M059J (cell line): ENCODE results near the gene LNX1. TPM values are rescaled to one million over a fixed set of nuclear protein-coding genes. Genes with fewer than 3 reads are reported as not detected.
"Not testable (repeated sequence)": the region's sequence is repeated elsewhere in the genome, so short reads cannot be mapped to it uniquely, and the experiment has no call there.

Source experiments
- DNase-seq: peaks from one replicate; pipeline ENCODE4 v3.0.0-alpha.2; 2012; ENCODE audit warnings: low read depth
- total RNA-seq: library from RNA; depleted of rRNA; stranded (reverse); fragments of >200 nt; shearing (Covaris generic); gene quantifications from 2 replicates; pipeline ENCODE4 v1.2.3, GENCODE V29; 2014

LNX1 gene
- total RNA-seq, 1 experiment from 2014 or later = 1.7 TPM

DNA sequence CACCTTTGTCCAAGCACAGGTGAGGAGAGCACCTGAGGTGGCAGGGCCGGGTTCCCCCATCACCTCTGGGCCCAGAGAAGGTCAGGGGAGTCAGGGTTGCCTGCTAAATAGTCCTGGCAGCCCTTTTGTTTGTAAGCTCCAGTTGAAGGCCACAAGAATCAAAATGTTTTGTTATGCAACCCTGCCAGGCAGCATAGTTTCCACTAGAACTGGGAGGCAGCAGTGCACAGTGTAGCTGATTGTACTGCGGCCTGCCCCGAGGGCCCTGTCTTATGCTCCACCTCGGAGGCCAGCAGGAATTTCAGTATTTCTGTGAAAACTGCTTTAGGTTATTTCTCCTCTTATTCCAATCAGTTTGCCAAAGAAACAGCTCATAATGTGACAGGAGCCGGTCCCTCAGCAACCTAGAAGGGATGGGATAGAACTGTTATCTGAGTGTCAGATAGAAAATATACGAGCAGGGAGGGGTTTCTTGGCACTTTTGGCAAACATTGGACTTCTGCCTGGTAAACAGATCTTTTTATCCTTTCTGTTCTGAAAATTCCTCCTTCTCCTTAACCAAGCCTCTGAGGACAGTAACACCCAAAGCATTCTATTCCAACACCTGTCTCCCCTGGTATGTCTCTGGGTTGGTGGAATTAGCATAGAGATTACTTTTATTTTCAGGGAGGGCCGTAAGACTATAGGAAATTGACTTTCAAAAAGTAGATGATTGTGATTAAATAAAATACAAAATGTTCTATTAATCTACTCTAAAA is 93.6 kb downstream of the LNX1 start:
- DNase-seq = peak; percentile 31

DNA sequence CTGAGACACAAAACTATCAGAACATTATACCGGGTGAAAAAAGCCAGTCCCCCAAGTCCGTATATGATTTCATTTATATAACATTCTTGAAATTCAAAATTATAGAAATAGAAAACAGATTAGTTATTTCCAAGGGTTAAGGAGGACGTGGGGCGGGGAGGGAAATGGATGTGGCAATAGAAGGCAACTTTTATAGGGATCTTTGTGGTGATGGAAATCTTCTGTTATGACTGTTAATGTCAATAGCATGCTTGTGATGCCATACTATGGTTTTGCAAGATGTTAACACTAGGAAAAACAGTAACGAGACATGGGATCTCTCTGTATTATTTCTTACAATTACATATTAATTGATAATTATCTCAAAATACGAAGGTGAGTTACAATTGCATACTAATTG is 96.4 kb downstream of the LNX1 start:
- DNase-seq = no peak

DNA sequence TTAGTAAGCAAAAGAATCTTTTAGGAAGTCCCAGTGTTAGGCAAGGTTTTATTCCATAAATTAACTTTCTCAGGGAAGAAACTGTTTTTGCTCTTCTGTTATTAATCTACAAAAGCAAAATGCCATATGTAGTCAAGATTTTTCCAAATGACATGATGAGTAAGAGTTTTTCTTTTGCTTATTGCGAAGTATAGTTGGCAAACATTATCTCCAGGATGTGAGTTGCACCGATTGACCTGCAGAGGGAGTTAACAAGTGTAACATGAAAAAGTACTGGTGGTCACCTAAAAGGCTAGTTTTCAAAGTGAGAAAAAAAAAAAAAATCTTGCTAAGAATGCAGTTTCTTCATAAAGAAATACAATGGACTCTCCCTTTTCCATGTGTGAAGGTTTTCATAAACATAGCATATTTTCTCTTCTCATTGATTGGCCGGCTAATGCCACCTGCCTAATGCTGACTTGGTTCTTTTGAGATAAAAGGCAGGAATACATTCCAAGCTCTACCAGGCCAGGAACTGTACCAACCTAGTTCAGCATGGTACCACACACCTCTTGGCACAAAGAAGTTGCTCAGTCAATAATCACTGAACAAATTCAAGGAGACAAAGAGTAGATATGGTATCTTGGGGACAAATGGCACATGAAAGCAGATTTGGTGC is 100.2 kb downstream of the LNX1 start:
- DNase-seq = peak; percentile 57

DNA sequence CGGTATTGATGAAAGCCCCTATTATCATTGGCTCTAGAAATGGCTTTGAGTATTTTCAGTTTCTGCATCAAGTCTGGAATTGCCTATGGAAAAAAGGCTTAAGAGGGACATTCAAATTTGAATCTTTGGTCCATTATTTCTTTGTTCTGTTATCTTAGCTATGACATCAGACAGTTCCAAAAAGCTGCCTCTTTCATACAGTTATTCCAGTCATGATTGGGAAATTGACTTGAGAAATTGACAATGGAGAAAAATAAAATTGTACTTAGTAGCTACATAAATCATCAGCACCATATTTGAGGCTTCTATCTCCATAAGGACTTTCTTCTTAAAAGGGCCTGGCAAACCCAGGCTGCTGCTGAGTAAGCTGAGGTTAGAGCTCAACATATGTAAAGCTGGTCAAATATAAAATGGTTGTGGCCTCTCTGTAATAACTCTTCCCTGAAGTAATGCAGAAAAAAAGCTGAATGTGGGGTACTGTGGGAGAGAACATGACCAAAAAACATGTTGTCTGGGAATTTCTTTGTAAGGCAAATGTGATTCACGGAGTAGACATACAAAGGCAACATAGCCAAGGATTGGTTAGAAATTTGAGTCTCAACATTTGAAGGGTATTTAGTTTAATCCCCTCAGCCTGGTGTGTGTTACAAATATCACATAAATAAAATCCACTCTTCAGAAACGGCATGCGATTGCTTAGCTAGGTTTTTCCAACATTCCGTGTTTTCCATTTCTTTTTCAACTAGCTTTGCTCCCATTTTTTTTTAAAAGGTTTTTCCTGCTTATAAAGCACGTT is 100.9 kb downstream of the LNX1 start:
- DNase-seq = no peak

DNA sequence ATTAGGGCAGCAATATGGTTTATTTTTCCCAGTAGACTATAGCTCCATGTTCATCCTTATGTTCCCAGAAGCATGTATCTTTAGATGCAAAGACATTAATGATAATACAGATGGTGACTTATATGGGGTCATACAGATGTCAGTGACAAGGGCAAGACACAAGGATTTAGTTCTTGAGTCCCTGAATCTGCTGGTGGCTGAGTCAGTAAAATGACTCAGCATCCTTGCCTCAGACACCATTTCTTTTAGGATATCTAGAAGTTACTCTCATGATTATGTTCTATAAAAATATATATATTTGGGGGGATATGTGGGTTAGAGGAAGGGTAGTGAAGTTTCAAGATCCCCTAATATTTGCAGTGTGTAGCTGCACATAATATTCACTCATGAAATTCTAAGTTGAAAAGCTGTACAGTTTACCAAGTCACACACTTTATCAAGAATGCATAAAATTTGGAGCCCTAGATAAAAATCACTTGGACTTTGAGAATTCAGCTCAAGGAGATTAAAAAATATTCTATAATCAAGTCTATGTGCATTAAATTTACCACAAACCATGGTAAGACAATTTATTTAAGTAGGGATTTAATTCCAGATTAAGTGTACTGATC is 101.9 kb downstream of the LNX1 start:
- DNase-seq = peak; percentile 63

DNA sequence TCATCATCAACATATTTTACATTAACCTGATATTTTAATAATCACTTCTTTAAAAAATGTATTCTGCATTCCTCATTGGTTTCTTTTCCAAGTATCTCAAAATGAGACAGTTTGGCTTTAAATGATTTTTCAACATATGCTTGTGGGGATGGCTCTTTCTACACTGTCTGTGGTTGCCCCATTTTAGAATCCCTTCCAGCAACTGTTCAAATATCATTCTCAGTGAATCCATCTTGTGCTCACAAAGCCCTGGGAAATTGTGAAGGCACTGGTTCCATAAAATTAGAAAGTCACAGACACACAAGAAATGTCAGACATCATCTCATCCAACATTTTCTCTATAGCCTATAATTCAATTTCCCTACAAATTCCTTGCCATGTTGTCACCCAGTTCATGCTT is 103.5 kb downstream of the LNX1 start:
- DNase-seq = no peak

DNA sequence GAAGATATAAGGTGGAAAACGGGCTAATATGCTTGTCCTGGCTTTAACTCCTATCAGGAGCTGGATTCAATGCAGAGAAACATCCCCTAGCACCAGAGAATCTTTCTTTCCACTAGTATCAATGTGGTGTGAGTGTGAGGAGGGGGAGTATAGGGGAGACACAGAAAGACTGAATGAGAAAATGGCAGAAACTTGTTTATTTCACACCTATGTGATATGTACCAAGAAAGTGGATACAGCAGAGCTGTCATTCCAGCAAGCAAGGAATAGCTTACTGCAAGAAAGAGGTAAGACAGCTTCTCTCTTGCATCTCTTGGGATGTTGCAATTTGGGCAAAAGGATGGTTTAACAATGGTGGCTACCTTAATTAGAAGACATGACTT is 105.6 kb downstream of the LNX1 start:
- DNase-seq = no peak

DNA sequence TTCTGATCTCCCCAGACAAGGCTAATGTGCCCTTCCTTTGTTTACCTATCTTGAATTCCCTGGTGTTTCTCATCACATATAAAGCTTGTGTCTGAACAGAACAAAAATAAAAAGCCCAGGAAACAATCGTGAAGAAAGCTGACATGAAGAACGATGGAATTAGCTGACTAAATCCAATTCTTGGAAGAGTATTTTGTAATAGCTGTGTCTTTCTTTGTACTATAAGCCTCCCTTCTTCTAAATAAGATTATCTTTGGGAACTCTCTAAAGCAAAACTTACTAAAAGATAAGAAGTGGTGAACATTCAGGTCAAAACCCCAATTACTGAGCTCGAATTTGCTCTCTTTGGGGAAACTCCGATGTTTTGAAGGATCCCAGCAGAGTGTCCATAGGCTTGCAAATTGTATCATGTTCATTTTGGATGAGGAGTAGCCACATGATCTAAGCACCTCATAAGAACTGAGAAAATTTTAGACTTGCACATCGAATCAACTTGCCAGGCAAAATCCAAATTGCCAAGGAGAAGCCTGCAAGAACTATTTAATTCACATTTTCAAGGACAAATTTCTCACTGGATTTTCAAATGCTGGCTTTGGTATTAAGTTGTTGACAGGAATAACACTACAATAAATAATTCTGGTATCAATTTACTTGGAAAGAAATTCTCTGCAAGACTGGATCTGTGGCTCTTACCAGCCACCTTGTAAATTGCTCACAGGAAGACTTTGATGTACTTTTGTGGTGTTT is 106.2 kb downstream of the LNX1 start:
- DNase-seq = no peak

DNA sequence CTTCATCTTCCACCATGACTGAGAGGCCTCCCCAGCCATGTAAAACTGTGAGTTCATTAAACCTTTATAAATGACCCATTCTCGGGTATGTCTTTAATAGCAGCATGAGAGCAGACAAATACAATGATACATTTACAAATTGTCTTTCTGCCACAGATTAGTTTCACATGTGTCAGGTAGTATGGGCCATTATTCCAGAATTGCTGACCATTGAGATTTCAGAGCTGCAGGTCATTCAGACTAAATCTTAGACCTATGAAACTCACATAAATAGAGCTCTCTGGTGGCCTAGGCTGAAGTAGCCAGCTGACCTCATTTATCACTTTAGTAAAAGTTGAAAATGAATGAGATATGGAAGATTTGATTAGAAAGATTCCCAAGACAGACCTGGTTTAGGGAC is 108.0 kb downstream of the LNX1 start:
- no peak for DNase-seq

DNA sequence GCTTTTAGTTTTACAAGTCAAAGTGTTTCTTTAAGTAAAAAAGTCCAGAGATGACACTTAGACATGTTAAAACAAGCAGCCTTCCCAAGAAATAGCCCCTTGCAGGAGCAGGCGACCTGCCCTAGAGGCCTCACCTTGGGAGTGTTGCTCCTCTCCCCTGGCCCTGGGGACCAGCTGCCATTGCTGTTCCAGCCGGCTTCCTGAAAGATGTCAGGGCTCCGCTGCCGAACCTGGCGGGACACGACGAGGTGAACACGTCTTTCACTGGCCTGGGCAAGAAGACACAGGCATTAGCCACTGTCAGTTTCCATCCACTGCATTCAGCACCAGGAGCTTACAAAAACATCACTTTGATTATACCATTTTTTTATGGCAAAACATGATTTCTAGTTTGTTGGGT is 109.7 kb downstream of the LNX1 start:
- DNase-seq = no peak

DNA sequence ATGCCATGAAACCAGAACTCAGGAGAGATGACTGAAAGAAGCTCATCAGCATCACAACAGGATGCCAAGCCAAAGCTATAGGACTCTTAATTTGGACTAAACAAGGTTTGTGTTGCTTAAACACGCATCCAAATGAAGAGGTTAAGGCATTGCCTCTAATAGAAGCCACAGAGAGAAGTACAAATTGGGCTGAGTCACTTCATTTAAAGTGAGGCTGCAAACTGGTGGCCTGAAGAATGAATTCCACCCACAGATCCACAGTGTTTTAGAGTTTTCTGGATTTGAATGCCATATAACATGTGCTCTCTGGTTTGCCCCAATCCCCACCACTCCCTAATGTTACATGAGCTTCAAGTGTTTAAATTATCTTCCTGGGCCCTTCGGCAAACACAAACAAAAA is 110.4 kb downstream of the LNX1 start:
- DNase-seq = peak; percentile 23

DNA sequence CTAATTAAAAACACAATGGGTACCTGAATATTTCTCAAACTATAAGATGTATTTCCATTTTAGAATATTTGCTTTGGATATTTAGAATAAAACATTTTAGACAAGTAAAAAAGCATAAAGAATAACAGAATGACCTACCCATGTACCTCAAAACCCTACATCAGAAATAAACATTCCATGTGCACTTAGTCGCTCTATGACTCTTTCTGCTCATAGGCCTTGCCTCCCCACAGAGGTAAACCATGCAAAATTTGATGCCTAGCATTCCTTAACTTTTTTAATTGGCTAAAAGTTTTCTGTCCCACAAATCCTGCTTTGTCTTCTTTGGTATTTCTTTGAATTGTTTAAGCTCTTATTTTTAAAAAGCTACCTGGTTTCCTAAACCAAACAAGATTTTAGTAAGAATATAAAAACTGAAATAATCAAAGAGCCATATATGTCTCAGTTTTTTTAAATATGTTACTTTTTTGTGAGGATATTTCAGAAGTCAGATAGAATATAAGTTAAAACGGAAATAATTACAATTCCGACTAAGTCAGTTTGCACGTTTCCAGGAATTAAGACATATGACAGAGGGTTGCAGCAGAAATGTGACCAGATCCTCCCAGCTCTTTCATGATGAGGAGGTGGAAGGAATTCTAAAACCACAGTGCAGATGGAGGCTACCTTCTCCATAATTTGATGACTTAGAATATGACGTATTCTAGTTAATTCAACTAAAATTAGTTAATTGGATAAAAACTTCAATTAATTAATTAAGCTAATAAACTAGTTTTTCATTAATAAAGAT is 111.4 kb downstream of the LNX1 start:
- peak; percentile 72 for DNase-seq

DNA sequence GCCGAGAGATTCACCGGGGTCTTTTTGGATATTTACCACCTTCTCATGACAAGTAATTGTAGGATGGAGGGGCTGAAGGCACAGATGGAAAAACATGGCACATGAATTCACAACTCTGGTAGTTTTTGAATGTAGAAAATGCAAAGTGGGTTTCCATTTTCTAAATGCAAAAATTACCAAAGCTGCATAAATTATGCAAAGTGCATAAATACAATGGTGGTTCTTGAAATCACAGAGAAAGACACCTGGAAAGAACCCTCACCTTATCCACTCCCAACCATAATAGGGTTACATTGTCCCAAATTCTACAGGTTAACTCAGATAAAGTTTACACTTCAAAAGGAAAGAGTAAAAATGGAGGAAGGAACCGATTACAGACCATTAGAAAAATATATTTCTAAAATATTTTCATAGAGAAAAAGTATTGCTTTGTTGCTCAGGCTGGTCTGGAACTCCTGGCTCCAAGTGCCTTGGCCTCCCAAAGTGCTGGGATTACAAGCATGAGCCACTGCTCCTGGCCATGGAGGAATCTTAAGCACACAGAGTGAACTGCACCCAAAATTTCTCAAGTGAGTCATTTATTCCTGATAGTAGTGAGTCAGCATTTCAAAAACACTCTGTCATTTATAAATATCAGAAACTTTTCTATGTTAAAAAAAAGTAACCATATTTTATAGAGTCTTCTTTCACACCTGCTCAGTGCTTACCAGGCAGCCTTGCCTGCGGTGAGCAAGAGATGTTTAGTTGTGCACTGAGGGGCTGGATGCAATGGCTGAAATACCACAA is 112.4 kb downstream of the LNX1 start:
- peak; percentile 82 for DNase-seq

DNA sequence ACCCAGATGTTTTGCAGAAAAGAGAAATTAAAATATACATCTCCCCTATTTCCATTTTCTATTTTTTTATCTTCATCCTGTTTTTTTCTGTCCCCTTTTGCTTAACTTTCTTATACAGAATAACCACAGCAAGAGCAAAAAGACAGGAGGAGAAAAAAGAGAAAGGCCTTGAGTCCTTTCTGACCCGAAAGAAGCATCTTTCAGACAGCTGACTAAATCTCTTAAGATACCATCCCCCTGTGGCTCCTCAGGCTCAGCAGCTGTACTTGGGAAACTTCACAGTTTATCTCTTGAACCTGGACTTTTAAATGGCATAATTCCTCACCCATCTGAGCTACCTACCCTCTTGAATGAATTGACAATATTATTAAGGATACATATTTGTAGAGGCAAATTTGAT is 113.7 kb downstream of the LNX1 start:
- no peak for DNase-seq

DNA sequence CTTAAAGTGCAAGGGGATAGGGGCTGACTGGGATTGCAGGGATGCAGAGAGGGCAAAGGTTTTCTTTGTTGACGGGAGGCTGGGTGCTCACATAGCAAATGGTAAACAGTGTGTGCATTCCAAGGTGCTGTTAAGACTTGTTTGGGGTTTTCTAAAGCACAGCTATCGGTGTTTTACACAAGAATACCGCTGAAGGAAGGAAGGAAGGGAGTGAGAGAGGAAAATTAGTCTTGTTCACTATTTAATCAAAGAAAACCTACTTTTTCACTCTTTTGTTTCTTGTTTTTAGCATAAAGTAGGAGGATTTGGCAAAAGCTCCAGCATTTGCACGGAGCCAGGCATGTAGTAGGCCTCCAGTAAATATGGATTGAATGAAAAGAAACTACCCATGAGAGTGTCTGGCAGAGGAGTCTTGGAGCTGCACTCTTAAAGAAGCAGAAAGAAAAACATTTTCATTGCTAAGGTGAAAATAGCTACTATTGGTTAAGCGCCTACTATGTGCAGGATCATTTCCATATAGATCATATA is 114.2 kb downstream of the LNX1 start:
- no peak for DNase-seq

DNA sequence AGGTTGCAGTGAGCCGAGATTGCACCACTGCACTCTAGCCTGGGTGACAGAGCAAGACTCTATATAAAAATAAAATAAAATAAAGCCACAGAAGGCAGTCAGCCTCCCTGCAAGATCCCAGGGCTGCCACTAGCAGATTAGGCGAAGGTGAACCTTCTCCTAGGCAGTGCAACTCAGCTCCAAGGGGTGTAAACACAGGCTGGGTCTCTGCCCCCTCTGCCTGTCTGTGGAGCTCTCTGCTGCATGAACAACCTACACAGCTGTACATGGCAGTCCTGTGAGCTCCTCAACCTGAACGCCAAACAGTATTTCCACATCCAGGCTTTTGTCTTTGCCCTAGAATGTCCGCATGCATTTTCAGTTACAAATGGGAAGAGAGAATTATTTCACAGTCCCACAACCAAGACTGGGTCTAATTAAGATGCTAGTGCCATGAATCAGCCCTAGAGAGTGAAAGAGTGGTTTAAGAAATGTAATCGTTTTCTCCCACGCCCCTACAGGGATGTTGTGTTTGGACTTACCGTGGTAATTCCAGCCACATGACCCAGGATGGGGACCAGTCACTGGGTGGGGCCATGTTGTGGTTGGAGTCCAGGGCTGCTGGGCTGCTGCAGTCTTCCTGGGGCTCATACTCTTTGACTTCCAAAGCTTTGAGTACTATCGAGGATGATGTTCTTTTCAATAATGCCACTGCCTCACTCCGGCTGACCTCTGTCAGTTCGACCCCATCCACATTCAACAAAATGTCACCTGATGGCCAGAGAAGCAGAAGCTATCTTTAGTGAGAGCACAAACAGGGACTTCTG is 114.9 kb downstream of the LNX1 start:
- DNase-seq = peak; percentile 95

DNA sequence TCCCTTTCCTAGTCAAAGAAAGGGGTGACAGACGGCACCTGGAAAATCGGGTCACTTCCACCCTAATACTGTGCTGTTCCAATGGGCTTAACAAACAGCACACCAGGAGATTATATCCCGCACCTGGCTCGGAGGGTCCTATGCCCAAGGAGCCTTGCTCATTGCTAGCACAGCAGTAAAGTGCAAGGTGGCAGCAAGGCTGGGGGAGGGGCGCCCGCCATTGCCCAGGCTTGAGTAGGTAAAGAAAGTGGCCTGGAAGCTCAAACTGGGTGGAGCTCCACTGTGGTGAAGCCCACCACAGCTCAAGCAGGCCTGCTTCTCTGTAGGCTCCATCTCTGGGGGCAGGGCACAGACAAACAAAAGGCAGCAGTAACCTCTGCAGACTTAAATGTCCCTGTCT is 124.7 kb downstream of the LNX1 start:
- not testable (repeated sequence) for DNase-seq

DNA sequence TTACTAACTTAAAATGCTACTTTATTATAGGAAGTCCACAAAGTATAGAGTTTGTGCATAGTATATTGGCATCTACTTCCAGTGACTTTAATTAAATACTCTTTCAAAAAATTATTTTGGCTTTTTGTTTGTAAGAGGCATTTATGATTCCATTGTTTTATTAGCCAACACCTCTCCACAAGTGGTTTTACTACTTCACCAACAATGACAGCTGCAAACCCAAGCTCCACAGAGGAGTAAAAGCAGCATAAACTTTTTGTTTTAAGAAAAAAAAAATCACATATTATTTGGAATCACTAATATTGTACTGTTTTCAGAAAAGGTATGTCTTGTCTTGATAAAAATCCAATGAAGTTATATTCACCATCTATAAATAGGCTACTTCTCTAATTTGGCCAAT is 125.4 kb downstream of the LNX1 start:
- DNase-seq = no peak

DNA sequence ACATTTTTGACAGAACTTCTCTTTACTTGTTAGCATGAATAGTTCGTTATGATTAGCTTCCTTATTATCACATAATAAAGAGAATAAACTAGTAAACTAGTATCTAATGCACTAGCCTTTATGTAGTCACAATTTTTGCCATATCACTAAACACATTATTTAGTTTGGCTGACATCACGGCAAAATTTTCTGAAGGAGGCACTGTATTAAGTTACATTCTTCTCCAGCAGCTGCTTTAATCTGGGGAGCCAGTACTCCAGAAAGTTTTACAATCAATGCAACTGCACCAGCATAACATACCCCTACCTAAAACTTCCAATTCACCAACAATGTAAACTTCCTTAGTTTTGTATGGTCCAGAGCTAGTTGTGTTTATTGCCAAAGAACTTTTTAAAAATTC is 126.0 kb downstream of the LNX1 start:
- no peak for DNase-seq
